GM19025 (cell line): ENCODE results near the gene BTNL2.
"Not testable (repeated sequence)": the region's sequence is repeated elsewhere in the genome, so short reads cannot be mapped to it uniquely, and the experiment has no call there.

Experiments
- ATAC-seq: cut with Tn5 transposase; IDR thresholded peaks from one replicate; pipeline ENCODE4 v1.9.1; 2021; ENCODE audit warnings: mild to moderate bottlenecking, low read depth, moderate library complexity; ENCODE audit not compliant: unreplicated experiment

Gene BTNL2

GRCh38 chr6:32371803-32372202 lies 35.2 kb downstream of the BTNL2 start, which contains the start of gene TSBP1:
TSBP1 (minus strand) TSS chr6:32371903; CDS start chr6:32371706, 197 bp downstream.
- ATAC-seq: no peak

GRCh38 chr6:32371229-32371628 lies 35.8 kb downstream of the BTNL2 start:
- no peak for ATAC-seq

GRCh38 chr6:32370505-32370904 lies 36.5 kb downstream of the BTNL2 start:
- no peak for ATAC-seq

- no peak for ATAC-seq
Observed at GRCh38 chr6:32369660-32370059, 37.3 kb downstream of the BTNL2 start.

- no peak for ATAC-seq
Observed at GRCh38 chr6:32367644-32368043, 39.3 kb downstream of the BTNL2 start.

GRCh38 chr6:32359225-32359624 lies 47.8 kb downstream of the BTNL2 start:
- ATAC-seq: not testable (repeated sequence)

- not testable (repeated sequence) for ATAC-seq
Observed at GRCh38 chr6:32358548-32358947, 48.4 kb downstream of the BTNL2 start.

- ATAC-seq: no peak
Observed at GRCh38 chr6:32355018-32355417, 52.0 kb downstream of the BTNL2 start.

- no peak for ATAC-seq
Observed at GRCh38 chr6:32353348-32353747, 53.6 kb downstream of the BTNL2 start.
